Gastroesophageal sphincter (tissue), 3 donors: ENCODE results near the gene FNDC3A.

ENCODE experiments used
- EP300 ChIP-seq: sonication (generic); formaldehyde crosslinking; IDR thresholded peaks from one replicate; pipeline ENCODE4 v1.6.1; 2017; ENCODE audit warnings: antibody characterized with exemption, mild to moderate bottlenecking
- POLR2A ChIP-seq, 2 donors: fragments of 450-650 bp; IDR thresholded peaks; one replicate each; pipeline ENCODE4 v1.6.1; 2017; ENCODE audit warnings: antibody characterized with exemption in 2 of 2, mild to moderate bottlenecking in 2 of 2, moderate library complexity in 1 of 2
- TF ChIP-seq, protein P1 (sequence below), 4 experiments: fragments of 200-600 bp in 2 of 4; fragments of 450-650 bp in 2 of 4; sonication (generic) in 1 of 4; IDR thresholded peaks; one replicate each; pipeline ENCODE4 v1.5.1; 2017 to 2019; ENCODE audit warnings: antibody characterized with exemption in 4 of 4, mild to moderate bottlenecking in 2 of 4, moderate library complexity in 2 of 4

DNA sequence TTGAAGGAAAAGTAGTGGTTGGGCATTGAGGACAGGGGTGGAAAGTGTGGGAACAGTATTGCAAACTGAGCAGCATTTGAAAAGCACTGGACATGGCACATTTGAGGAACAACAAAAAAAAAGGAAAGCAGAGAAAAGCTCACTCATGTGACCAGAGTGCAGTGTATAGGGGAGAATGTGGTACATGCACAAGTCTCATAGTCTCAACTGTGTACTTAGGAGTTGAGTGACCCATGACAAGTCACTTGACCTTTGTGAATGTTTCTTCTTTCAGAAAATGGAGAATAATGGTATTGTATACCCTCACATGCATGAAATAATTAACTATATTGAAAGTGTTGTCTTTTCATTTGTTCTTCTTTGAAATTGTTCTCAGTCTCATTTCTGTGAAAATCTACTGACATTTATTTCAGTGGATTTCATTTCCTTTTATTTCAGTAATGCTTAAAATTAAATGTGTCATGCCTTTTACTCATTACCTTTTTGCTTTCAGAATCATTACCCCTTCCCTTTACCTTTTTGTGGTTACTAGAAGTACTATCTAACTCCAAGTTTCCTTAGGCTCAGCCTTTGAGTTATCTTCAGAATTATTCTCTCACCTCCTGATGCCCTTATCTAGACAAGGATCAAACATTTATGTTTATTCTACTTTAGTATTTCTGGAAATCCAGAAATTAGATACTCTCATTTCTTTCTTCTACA is 165.3 kb downstream of the FNDC3A start:
- TF ChIP-seq, protein P1, sequence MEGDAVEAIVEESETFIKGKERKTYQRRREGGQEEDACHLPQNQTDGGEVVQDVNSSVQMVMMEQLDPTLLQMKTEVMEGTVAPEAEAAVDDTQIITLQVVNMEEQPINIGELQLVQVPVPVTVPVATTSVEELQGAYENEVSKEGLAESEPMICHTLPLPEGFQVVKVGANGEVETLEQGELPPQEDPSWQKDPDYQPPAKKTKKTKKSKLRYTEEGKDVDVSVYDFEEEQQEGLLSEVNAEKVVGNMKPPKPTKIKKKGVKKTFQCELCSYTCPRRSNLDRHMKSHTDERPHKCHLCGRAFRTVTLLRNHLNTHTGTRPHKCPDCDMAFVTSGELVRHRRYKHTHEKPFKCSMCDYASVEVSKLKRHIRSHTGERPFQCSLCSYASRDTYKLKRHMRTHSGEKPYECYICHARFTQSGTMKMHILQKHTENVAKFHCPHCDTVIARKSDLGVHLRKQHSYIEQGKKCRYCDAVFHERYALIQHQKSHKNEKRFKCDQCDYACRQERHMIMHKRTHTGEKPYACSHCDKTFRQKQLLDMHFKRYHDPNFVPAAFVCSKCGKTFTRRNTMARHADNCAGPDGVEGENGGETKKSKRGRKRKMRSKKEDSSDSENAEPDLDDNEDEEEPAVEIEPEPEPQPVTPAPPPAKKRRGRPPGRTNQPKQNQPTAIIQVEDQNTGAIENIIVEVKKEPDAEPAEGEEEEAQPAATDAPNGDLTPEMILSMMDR (IDR thresholded peaks at IDR 0.05) = no peak
- TF ChIP-seq POLR2A (IDR thresholded peaks at IDR 0.05) (no peak), EP300 (no peak)
